Measurements from ENCODE around the gene LAMC2. TPM values are rescaled to one million over a fixed set of nuclear protein-coding genes. Genes with fewer than 3 reads are reported as not detected.

LAMC2 gene
- total and polyA plus RNA-seq, 2 of the 8 experiments (the other 6 are each of a cell fraction or from before 2014, with no cell fraction given) = 4.6 to 12.9 TPM

GRCh38 chr1:183230413-183230812 is 44.3 kb downstream of the LAMC2 start:
- no peaks in the 10 kb centered on the region for H3K27me3 ChIP-seq (replicated peaks in 1 of 4; ENCODE audit: control insufficient read depth in 3 of 4, extremely low read depth in 1 of 4, insufficient read depth in 3 of 4, low read length in 3 of 4)
- no peak overlapping the region for H4K8ac ChIP-seq (ENCODE audit: extremely low read depth, insufficient read depth, low read length)
- H3K4me1 ChIP-seq (replicated peaks in 1 of 4; ENCODE audit: control insufficient read depth in 3 of 4, insufficient read depth in 4 of 4, low read length in 3 of 4) = peaks cover 6 to 22% (median 15%) of the 10 kb centered on the region in 4 experiments
- H2BK120ac ChIP-seq (replicated peaks; ENCODE audit: low read depth, low read length) = no peak overlapping the region
- CTCF ChIA-PET (ENCODE audit: partially characterized antibody) = interaction anchor here (0.8 to 8.9 kb wide), 7 partner anchors 14 to 268 kb away, joined by 3 to 86 read pairs (median 18); no protein-coding TSS in a partner anchor
- 79% methylated on average over 2 of the region's 2 CpGs; no CpG with 5 or more reads in 1 of the 2 experiments for WGBS, 2 experiments (ENCODE audit: extremely low coverage in 1 of 2, insufficient coverage in 1 of 2, insufficient read length in 1 of 2, insufficient replicate concordance in 2 of 2, low coverage in 1 of 2, low lambda C conversion rate in 2 of 2, missing lambda C conversion rate in 1 of 2)
- FAIRE-seq (no peak), DNase-seq (ENCODE audit: low read depth in 1 of 2, low spot score in 2 of 2) (no peak)
- no peak overlapping the region for H3K14ac ChIP-seq (ENCODE audit: insufficient read length)
- no peak overlapping the region for H2AFZ ChIP-seq (ENCODE audit: low read length)
- no peak overlapping the region for H3K18ac ChIP-seq (ENCODE audit: extremely low read depth, low read length)
- no peak overlapping the region for H3K23ac ChIP-seq (ENCODE audit: insufficient read length)
- H2BK12ac ChIP-seq (ENCODE audit: low read depth, low read length) = no peak overlapping the region
- no peaks in the 10 kb centered on the region for H3K36me3 ChIP-seq (ENCODE audit: control insufficient read depth in 2 of 4, insufficient read depth in 4 of 4, low read length in 3 of 4)
- no peaks in the 10 kb centered on the region for H3K9me3 ChIP-seq (ENCODE audit: insufficient read depth in 2 of 2, low read depth in 1 of 2, low read length in 1 of 2)
- H3K79me2 ChIP-seq (ENCODE audit: control insufficient read depth in 1 of 2, insufficient read depth in 2 of 2, low read length in 2 of 2) = no peaks in the 10 kb centered on the region
- no peak overlapping the region for H3K4me2 ChIP-seq (ENCODE audit: insufficient read depth in 1 of 2, low read depth in 2 of 2, low read length in 2 of 2)
- no peaks in the 10 kb centered on the region for H4K20me1 ChIP-seq (replicated peaks in 1 of 2; ENCODE audit: control insufficient read depth in 1 of 2, insufficient read depth in 2 of 2, low read length in 2 of 2)
- TF ChIP-seq RXRA (IDR thresholded peaks at IDR 0.05; ENCODE audit: insufficient read depth, low read depth, low read length) (no peak), TBP (IDR thresholded peaks at IDR 0.05; ENCODE audit: low read depth, low read length) (no peak)
- H2BK15ac ChIP-seq (ENCODE audit: low read length) = no peak overlapping the region
- no peak overlapping the region for H3K56ac ChIP-seq (replicated peaks; ENCODE audit: insufficient read length, low read depth, low read length)
- H2AK5ac ChIP-seq (ENCODE audit: low read depth, low read length) = no peak overlapping the region
- no peak overlapping the region for H3K4ac ChIP-seq (replicated peaks; ENCODE audit: insufficient read length, low read depth, low read length)
- no peak overlapping the region for H3K9ac ChIP-seq (replicated peaks in 1 of 4; ENCODE audit: extremely low read depth in 1 of 4, low read depth in 3 of 4, low read length in 3 of 4)
- H2BK5ac ChIP-seq (ENCODE audit: low read depth, low read length) = no peak overlapping the region
- H4K91ac ChIP-seq (replicated peaks; ENCODE audit: insufficient read length, low read length) = no peak overlapping the region
- H4K5ac ChIP-seq (ENCODE audit: insufficient read length, low read depth, low read length) = no peak overlapping the region
- H3K27ac ChIP-seq (ENCODE audit: low read depth, low read length) = no peak overlapping the region
- H3K4me3 ChIP-seq (ENCODE audit: extremely low read depth in 1 of 4, insufficient read depth in 2 of 4, low read depth in 3 of 4, low read length in 4 of 4) = no peak overlapping the region
- no peaks in the 10 kb centered on the region; the same call in 1 of the 2 replicates for H3K23me2 ChIP-seq (ENCODE audit: low read depth, low read length)
- POLR2A ChIA-PET (ENCODE audit: partially characterized antibody) = interaction anchor here (1.5 kb wide), 1 partner anchor 16 kb away, joined by 3 read pairs; no protein-coding TSS in a partner anchor
- H2BK20ac ChIP-seq (ENCODE audit: low read length) = no peak overlapping the region
- H3K79me1 ChIP-seq (ENCODE audit: low read depth, low read length) = no peaks in the 10 kb centered on the region
